GM19035 (cell line): ENCODE measurements around the gene CARMIL3.
"Not testable (repeated sequence)": the region's sequence is repeated elsewhere in the genome, so short reads cannot be mapped to it uniquely, and the experiment has no call there.

Source experiments
- ATAC-seq: cut with Tn5 transposase; IDR thresholded peaks from one replicate; pipeline ENCODE4 v1.9.1; 2021; ENCODE audit not compliant: unreplicated experiment

Gene CARMIL3, protein sequence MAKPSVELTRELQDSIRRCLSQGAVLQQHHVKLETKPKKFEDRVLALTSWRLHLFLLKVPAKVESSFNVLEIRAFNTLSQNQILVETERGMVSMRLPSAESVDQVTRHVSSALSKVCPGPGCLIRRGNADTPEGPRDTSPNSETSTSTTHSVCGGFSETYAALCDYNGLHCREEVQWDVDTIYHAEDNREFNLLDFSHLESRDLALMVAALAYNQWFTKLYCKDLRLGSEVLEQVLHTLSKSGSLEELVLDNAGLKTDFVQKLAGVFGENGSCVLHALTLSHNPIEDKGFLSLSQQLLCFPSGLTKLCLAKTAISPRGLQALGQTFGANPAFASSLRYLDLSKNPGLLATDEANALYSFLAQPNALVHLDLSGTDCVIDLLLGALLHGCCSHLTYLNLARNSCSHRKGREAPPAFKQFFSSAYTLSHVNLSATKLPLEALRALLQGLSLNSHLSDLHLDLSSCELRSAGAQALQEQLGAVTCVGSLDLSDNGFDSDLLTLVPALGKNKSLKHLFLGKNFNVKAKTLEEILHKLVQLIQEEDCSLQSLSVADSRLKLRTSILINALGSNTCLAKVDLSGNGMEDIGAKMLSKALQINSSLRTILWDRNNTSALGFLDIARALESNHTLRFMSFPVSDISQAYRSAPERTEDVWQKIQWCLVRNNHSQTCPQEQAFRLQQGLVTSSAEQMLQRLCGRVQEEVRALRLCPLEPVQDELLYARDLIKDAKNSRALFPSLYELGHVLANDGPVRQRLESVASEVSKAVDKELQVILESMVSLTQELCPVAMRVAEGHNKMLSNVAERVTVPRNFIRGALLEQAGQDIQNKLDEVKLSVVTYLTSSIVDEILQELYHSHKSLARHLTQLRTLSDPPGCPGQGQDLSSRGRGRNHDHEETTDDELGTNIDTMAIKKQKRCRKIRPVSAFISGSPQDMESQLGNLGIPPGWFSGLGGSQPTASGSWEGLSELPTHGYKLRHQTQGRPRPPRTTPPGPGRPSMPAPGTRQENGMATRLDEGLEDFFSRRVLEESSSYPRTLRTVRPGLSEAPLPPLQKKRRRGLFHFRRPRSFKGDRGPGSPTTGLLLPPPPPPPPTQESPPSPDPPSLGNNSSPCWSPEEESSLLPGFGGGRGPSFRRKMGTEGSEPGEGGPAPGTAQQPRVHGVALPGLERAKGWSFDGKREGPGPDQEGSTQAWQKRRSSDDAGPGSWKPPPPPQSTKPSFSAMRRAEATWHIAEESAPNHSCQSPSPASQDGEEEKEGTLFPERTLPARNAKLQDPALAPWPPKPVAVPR (N-terminal part only)

DNA sequence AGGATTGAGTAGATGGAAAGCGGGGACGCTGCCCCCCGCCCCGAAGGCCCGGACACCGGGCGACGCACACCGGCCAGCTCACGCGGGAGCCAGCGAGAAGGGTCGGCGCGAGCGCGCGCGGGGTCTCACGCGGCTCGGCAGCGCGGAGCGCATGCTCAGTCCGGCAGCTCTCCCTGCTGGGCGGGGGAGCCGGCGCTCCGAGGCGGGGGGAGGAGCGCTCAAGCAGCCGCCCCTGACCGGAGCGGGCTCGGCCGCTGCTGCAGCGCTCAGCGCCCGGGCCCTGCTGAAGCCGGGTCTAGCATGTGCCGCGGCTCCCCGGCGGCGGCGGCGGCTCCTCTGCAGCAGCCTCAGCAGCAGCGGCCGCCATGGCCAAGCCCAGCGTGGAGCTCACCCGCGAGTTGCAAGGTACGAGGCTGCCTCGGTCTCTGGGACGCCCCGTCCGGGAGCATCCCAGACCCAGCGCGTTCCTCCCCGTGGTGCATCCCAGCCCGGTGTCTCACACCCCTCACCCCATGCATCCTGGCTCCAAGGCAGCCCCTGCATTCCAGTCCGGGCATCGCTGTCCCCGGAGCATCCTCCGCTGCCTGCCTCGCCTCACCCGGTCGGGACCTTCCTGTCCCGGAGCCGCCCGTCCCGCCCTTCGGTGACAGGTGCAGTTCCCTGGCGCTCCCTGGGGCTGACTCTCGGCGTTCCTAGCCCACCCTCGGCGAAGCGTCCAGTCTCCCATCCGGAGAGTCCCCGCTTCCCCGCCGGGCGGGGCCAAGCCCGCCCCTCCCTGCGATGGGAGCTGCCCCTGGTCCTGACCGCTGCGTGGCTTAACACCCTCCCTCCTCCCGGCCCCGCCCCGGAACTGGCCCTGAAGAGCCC lies at the start of gene CARMIL3:
CARMIL3 (plus strand) TSS at position 221 of the 867 bp plus-strand sequence; CDS start at position 366, 145 bp downstream.
- ATAC-seq, result peak; percentile 77

DNA sequence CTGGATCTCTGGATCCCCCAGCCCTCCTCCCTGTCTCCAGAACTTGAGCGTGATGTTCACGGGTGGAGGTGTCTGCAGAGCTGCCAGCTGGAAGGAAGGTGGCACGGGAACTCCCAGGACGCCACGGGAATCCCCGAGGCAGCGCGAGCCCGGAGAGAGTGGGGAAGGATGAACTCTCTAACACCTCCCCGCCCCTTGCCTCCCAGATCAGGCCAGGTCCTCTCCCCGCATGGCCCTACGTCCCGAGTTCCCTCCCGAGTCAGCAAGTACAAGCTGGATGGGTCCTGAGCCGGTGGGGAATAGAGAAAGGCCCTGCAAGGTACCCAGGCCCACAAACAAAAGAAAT lies 45.4 kb upstream of the CARMIL3 start:
- peak; percentile 39 for ATAC-seq

- peak; percentile 88 for ATAC-seq
Measured at GRCh38 chr14:24006817-24007652, 44.8 kb upstream of the CARMIL3 start.

DNA sequence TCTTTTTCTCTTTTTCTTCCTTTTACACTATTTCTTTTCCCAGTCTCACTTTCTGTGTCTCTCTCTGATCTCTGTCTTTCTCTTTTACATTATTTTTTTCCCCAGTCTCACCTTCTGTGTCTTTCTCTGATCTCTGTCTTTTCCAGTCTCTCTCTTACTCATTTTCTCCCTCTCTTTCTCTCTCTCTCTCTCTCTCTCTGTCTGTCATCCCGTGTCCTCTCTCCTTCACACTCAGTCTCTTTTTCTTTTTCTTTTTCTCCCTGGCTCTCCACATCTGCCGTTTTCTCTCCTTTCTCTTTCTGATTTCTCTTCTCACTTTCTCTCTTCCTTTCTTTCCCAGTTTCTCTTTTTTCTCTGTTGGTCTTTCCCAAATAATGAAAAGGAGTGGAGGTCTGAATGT lies 40.8 kb upstream of the CARMIL3 start:
- no peak for ATAC-seq

- ATAC-seq, result not testable (repeated sequence)
Measured at GRCh38 chr14:24012726-24013273, 39.0 kb upstream of the CARMIL3 start.

DNA sequence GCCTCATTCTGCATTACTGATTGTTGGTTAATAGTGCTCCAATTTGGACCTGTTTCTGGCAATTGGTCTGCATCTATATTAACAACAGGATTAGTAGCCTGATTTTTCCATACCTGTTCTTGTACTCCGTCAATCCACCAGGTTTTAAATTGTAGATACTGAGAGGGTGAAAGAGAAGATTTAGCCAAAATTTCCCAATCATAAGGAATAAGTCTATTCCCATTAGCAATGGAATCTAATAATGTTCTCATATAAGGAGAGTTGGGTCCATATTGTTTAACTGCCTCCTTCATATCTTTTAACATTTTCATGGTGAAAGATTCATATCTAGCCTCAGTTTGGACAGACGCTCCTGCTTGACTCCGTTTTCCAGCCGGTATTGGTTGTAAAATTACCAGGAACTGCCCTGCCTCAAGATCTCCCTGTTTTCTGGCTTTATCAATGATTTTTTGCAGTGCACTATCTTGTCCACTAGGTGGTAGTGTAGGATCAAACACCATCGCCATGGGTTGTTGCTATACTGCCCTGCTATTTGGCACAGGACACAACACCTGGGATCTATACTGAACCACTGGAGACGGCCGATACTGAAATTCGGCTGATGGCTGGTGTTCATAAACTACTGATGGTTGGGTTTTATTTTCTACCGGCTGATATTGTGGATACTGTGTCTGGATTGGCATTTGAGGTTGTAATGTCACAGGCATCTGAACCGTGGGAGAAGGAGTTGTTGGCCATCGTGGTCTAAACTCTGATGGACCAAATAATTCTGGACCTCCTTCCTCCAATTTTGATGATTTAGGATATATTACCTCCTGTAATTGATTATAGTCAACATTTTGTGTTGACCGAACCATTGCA lies 37.9 kb upstream of the CARMIL3 start:
- ATAC-seq, result no peak

- not testable (repeated sequence) for ATAC-seq
Measured at GRCh38 chr14:24015745-24016144, 36.1 kb upstream of the CARMIL3 start.

DNA sequence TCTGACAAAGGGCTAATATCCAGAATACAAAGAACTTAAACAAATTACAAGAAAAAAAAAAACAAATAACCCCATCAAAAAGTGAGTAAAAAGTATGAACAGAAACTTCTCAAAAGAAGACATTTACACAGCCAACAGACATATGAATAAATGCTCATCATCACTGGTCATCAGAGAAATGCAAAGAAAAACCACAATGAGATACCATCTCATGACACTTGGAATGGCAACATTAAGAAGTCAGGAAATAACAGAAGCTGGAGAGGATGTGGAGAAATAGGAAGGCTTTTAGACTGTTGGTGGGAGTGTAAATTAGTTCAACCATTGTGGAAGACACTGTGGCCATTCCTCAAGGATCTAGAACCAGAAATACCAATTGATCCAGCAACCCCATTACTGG lies 32.8 kb upstream of the CARMIL3 start:
- not testable (repeated sequence) for ATAC-seq

DNA sequence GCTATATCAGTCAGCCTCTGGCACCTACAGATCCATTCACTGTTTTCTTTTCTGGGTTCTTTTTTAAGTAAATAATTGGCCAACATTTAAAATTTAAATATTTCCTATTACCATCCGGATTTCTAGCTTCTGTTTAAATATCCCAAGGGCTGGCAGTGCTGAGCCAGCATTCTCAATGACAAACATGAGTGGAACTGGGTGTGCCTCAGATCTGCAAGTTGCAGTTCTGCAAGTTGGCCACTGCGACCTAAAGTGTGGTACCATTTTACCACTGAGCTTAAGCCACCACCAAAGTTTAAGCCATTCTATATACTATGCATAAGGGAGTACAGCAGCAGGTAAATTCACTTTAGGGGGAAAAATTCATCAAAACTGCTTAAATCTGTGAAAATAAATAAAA lies 31.9 kb upstream of the CARMIL3 start:
- ATAC-seq, result not testable (repeated sequence)

- not testable (repeated sequence) for ATAC-seq
Measured at GRCh38 chr14:24020520-24020919, 31.3 kb upstream of the CARMIL3 start.

DNA sequence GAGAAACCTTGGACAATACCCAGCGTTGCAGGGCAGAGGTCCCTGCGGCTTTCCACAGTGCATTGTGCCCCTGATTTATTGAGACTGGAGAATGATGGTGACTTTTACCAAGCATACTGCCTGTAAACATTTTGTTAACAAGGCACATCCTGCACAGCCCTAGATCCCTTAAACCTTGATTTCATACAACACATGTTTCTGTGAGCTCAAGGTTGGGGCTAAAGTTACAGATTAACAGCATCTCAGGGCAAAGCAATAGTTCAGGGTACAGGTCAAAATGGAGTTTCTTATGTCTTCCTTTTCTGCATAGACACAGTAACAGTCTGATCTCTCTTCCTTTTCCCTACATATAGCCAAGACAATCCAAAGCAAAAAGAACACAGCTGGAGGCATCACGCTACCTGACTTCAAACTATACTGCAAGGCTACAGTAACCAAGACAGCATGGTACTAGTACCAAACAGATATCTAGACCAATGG lies 26.8 kb upstream of the CARMIL3 start:
- ATAC-seq, result not testable (repeated sequence)

DNA sequence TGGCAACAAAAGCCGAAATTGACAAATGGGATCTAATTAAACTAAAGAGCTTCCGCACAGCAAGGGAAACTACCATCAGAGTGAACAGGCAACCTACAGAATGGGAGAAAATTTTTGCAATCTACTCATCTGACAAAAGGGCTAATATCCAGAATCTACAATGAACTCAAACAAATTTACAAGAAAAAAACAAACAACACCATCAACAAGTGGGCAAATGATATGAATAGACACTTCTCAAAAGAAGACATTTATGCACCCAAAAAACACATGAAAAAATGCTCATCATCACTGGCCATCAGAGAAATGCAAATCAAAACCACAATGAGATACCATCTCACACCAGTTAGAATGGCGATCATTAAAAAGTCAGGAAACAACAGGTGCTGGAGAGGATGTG lies 22.1 kb upstream of the CARMIL3 start:
- ATAC-seq, result not testable (repeated sequence)

DNA sequence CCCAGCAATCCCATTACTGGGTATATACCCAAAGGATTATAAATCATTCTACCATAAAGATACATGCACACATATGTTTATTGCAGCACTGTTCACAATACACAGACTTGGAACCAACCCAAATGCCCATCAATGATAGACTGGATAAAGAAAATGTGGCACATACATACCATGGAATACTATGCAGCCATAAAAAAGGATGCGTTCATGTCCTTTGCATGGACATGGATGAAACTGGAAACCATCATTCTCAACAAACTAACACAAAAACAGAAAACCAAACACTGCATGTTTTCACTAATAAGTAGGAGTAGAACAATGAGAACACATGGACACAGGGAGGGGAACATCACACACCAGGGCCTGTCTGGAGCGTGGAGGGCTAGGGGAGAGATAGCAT lies 20.5 kb upstream of the CARMIL3 start:
- ATAC-seq, result not testable (repeated sequence)

DNA sequence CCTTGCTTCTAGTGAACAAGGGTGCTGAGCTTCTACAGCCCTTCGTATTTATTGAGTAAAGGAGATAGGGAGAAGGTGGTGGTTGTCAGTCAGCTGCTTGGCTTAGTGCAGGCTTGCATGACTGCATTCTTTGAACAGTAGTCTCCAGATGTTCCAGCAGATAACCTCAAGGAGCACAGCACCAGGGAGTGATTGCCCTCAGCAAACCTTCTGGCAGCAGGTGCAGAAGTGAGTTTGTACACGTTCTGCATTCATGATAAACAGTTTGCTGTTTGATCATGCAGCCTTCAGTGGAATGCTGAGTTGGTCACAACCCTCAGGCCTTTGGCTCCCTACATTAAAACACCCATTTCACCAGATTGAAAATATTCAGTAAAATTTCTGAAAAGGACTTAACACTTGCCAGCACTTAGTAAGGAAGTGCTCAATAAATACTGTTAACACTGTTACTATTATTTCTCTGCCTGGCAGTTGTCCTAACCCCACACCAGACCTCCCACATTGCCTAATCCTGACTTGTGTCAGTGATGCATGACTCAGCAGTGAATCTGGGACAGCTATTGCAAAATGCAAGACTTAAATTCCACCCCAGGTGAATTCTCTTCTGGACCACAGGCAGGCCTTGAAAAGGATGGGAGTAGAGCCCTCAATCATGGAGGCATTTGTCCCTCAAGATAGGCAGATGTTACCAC lies 18.9 kb upstream of the CARMIL3 start:
- ATAC-seq, result no peak

- ATAC-seq, result not testable (repeated sequence)
Measured at GRCh38 chr14:24035769-24036168, 16.0 kb upstream of the CARMIL3 start.

- peak; percentile 70 for ATAC-seq
Measured at GRCh38 chr14:24036169-24036962, 15.4 kb upstream of the CARMIL3 start.
